GM18507 (cell line): ENCODE results near the gene RBM28.
"Not testable (repeated sequence)": the region's sequence is repeated elsewhere in the genome, so short reads cannot be mapped to it uniquely, and the experiment has no call there.

Experiments
- DNase-seq: peaks from one replicate; pipeline ENCODE4 v3.0.0; 2011; ENCODE audit warnings: low read depth; ENCODE audit not compliant: insufficient read length; ENCODE audit errors: extremely low spot score
- FAIRE-seq: peaks from 2 replicates; lab custom pipeline; 2011; peaks lifted over from hg19 to GRCh38; lab: Jason Lieb, UNC

RBM28 gene

GRCh38 chr7:128304212-128304611 lies 39.5 kb downstream of the RBM28 start:
- FAIRE-seq (no peak), DNase-seq (no peak)

- no peak for DNase-seq
- FAIRE-seq = no peak
These were observed 40.1 kb downstream of the RBM28 start for GRCh38 chr7:128303643-128304042.

- no peak for FAIRE-seq
These were observed 40.6 kb downstream of the RBM28 start for GRCh38 chr7:128303133-128303532.

GRCh38 chr7:128302139-128302538 lies 41.6 kb downstream of the RBM28 start:
- FAIRE-seq = no peak
- DNase-seq = no peak

More at GRCh38 chr7:128303133-128303532, 40.6 kb downstream of the RBM28 start:
- no peak for DNase-seq

GRCh38 chr7:128299109-128299607 lies 44.5 kb downstream of the RBM28 start:
- DNase-seq = no peak

GRCh38 chr7:128298004-128298403 lies 45.7 kb downstream of the RBM28 start:
- FAIRE-seq, DNase-seq: not testable (repeated sequence)

More at GRCh38 chr7:128299109-128299607, 44.5 kb downstream of the RBM28 start:
- no peak for FAIRE-seq

GRCh38 chr7:128287556-128287955 lies 56.2 kb downstream of the RBM28 start:
- DNase-seq (no peak), FAIRE-seq (no peak)

GRCh38 chr7:128284102-128284501 lies 59.6 kb downstream of the RBM28 start:
- DNase-seq = no peak
- FAIRE-seq = no peak

GRCh38 chr7:128281605-128282380 lies 61.9 kb downstream of the RBM28 start:
- FAIRE-seq (no peak), DNase-seq (no peak)

- DNase-seq, FAIRE-seq: not testable (repeated sequence)
These were observed 63.3 kb downstream of the RBM28 start for GRCh38 chr7:128280451-128280850.

GRCh38 chr7:128279124-128279713 lies 64.5 kb downstream of the RBM28 start:
- FAIRE-seq = no peak
- no peak for DNase-seq

- no peak for FAIRE-seq
These were observed 65.3 kb downstream of the RBM28 start for GRCh38 chr7:128278366-128278765.

GRCh38 chr7:128275681-128276080 lies 68.0 kb downstream of the RBM28 start:
- FAIRE-seq = no peak
- DNase-seq = no peak

More at GRCh38 chr7:128278366-128278765, 65.3 kb downstream of the RBM28 start:
- DNase-seq = no peak

GRCh38 chr7:128274884-128275603 lies 68.7 kb downstream of the RBM28 start:
- FAIRE-seq (no peak), DNase-seq (no peak)

- DNase-seq (no peak), FAIRE-seq (no peak)
These were observed 69.3 kb downstream of the RBM28 start for GRCh38 chr7:128274246-128274883.

GRCh38 chr7:128271942-128272481 lies 71.7 kb downstream of the RBM28 start:
- FAIRE-seq = no peak
- no peak for DNase-seq

GRCh38 chr7:128271471-128271941 lies 72.2 kb downstream of the RBM28 start:
- DNase-seq (no peak), FAIRE-seq (no peak)

- no peak for FAIRE-seq
- DNase-seq = no peak
These were observed 72.9 kb downstream of the RBM28 start for GRCh38 chr7:128270826-128271272.

GRCh38 chr7:128268233-128268632 lies 75.5 kb downstream of the RBM28 start:
- DNase-seq (no peak), FAIRE-seq (no peak)
